GM12873 (cell line): ENCODE measurements around the gene LCE1C.
A peak's percentile ranks its signal among the peaks of the same experiment; 100 is the strongest.

ENCODE experiments used
- CTCF ChIP-seq: IDR thresholded peaks from 2 replicates; pipeline ENCODE4 v1.5.1; 2012; ENCODE audit warnings: low read depth, mild to moderate bottlenecking, moderate library complexity, low read length, control low read depth; ENCODE audit not compliant: insufficient read depth; ENCODE audit errors: missing control alignments

Gene LCE1C

GRCh38 chr1:152783095-152783494 is 23.4 kb downstream of the LCE1C start:
- no peak for TF ChIP-seq CTCF

- peak; percentile 74 for TF ChIP-seq CTCF
Measured at GRCh38 chr1:152777510-152778137, 28.8 kb downstream of the LCE1C start.

DNA sequence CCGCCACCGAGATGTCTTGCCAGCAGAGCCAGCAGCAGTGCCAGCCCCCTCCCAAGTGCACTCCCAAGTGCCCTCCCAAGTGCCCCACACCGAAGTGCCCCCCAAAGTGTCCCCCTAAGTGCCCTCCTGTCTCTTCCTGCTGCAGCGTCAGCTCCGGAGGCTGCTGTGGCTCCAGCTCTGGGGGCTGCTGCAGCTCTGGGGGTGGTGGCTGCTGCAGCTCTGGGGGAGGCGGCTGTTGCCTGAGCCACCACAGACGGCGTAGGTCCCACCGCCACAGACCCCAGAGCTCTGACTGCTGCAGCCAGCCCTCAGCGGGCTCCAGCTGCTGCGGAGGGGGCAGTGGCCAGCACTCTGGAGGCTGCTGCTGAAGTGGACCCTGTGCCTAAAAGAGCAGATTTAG is 30.1 kb downstream of the LCE1C start:
- TF ChIP-seq CTCF = no peak

- peak; percentile 31 for TF ChIP-seq CTCF
Measured at GRCh38 chr1:152774875-152775274, 31.6 kb downstream of the LCE1C start, which contains the start of gene LCE1F. Gene LCE1F (plus strand): TSS chr1:152775140. CDS start chr1:152776372, 1,232 bp downstream.

- no peak for TF ChIP-seq CTCF
Measured at GRCh38 chr1:152770411-152770810, 36.0 kb downstream of the LCE1C start.

- TF ChIP-seq CTCF = no peak
Measured at GRCh38 chr1:152768847-152769533, 37.5 kb downstream of the LCE1C start.

GRCh38 chr1:152761609-152762213 is 44.7 kb downstream of the LCE1C start:
- no peak for TF ChIP-seq CTCF
